HL-60/S4 (cell line): ENCODE measurements around the gene CAMK2B.
"Not testable (repeated sequence)": the region's sequence is repeated elsewhere in the genome, so short reads cannot be mapped to it uniquely, and the experiment has no call there.

Experiments
- in situ Hi-C: fragments of 300-500 bp; cut with MboI; formaldehyde crosslinking; loops from 2 replicates; pipeline ENCODE4 v1.14.3; 2022; ENCODE audit warnings: low sequenced_read_pairs

The CAMK2B gene

DNA sequence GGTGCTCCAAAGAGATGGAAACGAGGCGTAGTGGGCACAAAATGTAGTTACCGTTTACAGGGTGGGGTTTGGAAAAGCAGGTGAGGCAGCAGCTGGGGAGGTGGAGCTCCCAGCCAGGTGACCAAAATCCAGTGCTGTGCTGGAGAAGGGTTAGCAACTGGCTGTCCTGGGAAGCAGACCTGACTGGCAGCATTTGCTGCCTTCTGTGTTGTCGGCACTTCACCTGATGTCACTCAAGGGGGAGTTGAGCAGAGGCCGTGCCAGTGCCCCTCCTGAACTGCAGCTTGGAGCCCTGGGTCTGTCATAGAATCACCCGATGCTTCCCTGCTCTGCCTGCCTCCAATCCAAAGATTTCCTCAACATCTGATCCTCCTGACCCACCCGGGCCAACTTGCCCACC, 148.9 kb downstream of the CAMK2B start:
- in situ Hi-C loops: no loop called here

DNA sequence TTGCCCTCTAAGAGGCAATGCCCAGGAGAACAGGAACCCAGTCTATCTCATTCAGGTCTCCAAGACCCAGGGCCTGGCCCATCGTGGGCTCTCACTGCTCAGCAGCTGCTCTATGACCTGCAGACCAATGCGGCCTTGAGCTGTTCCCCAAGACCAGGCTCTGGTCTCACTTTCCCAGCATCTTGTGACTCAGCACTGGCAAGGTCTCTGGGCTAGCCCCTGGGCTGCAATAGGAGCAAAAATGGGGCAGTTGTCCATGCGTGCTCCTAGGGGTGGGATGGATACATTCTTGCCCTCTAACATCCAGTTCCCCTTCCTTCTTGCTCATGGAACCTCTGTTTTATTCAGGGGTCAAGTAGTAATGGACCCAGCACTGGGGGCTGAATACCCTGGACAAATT, 149.7 kb downstream of the CAMK2B start:
- in situ Hi-C loops: no loop called here

DNA sequence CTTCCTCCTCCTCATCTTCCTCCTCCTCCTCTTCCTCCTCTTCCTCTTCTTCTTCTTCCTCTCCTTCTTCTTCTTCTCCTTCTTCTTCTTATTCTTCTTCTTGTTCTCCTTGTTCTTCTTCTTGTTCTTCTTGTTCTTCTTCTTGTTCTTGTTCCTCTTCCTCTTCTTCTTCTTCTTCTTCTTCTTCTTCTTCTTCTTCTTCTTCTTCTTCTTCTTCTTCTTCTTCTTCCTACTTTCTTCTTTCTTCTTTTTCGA, 150.8 kb downstream of the CAMK2B start:
- in situ Hi-C loops: not testable (repeated sequence)

DNA sequence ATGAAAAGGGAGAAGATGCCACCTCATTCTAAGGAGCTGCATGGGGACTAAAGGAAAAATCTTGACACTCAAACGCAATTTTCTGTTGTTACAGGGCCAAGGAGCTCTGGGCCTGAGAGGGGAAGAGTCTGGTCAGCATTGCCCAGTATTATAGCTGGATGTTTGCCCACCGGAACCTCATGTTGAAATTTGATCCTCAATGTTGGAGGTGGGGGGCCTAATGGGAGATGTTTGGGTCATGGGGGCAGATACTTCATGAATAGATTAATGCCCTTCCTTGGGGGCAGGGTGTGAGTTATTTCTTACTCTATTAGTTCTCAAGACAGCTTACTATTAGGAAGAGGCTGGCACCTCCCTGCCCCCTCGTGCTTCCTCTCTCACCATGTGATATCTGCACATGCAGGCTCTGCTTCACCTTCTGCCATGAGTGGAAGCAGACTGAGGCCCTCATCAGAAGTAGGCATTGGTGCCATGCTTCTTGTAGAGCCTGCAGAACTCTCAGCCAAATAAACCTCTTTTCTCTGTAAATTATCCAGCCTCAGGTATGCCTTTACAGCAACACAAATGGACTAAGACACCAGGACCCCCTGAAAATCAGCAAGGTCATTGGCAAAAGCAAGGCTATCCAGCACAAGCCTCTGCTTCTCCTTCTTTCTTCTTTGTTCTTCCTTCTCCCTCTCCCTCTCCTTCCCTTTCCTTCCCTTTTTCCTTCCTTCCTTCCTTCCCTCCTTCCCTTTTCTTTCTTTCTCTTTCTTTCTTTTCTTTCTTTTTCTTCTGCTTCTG, 151.3 kb downstream of the CAMK2B start:
- in situ Hi-C loops: no loop called here

DNA sequence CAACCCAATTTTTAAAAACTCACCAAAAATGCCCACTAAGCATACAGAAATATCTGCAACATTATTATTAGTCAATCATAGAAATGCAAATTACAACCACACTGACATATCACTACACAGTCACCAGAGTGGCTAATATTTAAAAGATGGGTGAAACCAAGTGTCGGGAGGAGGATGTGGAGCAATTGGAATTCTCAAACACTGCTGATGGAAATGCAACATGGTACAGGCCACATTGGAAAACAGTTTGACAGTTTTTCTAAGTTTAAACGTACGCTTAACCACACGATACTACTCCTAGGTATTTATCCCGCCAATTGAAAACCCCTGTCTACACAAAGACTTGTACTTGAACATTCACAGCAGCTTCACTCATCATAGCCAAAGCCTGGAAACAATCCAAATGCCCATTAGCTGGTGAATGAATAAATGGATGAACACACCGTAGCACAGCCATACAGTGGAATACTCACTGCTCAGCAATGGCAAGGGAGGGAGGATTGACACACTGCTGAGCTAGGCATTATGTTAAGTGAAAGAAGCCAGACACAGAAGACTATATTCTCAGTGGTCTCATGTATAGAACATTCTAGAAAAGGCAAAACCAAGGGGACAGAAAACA, 152.5 kb downstream of the CAMK2B start:
- in situ Hi-C loops: no loop called here

DNA sequence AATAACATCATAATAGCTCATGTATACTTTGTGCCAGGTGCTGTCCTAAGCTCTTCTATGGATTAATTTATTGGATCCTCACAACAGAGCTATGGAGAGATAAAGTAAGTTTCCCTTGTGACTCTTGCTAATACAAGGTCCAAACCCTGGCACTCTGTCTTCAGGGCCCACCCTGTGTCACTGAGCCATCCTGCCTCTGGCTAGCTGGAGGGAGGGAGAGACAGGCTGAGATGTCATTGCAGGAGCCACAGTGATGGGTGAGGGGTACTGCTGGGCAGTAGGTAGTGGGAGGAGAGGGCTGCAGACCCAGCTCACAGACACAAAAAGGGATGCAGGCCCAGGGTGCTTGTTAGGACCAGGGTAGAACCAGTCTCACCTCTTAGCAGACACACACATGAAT, 153.0 kb downstream of the CAMK2B start:
- in situ Hi-C loops: no loop called here

DNA sequence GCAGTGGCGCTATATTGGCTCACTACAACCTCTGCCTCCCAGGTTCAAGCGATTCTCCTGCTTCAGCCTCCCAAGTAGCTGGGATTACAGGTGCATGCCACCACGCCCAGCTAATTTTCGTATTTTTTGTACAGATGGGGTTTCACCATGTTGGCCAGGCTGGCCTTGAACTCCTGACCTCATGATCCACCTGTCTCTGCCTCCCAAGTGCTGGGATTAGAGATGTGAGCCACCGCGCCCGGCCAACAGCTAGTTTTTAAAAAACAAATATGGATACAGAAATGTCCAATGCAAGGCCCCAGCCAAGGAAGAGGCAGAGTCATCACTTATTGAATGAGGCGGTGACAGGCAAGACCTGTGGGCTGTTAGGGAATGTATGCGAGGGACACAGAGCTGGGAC, 153.5 kb downstream of the CAMK2B start:
- in situ Hi-C loops: not testable (repeated sequence)

DNA sequence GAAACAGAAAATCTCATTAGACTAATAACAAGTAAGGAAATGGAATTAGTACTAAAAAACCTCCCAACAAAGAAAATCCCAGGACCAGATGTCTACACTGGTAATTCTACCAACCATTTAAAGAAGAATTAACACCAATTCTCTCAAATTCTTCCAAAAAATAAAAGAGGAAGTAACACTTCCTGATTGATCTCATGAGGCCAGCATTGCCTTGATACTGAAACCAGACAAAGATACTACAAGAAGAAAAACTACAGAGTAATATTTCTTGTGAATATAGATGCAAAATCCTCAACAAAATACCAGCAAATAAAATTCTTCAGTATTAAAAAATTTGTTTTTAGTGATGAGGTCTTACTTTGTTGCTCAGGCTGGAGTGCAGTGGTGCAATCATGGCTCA, 157.5 kb downstream of the CAMK2B start:
- in situ Hi-C loops: no loop called here
